GM12878 (cell line): Measurements from ENCODE around the gene FADD.

ENCODE experiments used
- CEBPB ChIP-seq, 2 experiments: fragments of 150-350 bp in 1 of 2; IDR thresholded peaks; 2 replicates each; pipeline ENCODE4 v1.6.1; 2012 to 2014; ENCODE audit warnings: low read depth in 2 of 2, low read length in 2 of 2, borderline replicate concordance in 1 of 2, inconsistent platforms in 1 of 2
- ESRRA ChIP-seq: IDR thresholded peaks from 2 replicates; pipeline ENCODE4 v1.6.1; 2012; ENCODE audit warnings: mild to moderate bottlenecking, low read length, improper control_type of control experiment
- FOS ChIP-seq: IDR thresholded peaks from 3 replicates; pipeline ENCODE4 v1.6.1; 2011; ENCODE audit warnings: borderline replicate concordance; ENCODE audit not compliant: insufficient read length; ENCODE audit errors: extremely low read depth
- NBN ChIP-seq: fragments of 450-650 bp; IDR thresholded peaks from 2 replicates; pipeline ENCODE4 v1.6.1; 2016
- POLR2A ChIP-seq: IDR thresholded peaks from 2 replicates; pipeline ENCODE4 v1.6.1; 2011; ENCODE audit warnings: low read depth, mild to moderate bottlenecking, low read length
- POLR2AphosphoS5 ChIP-seq: IDR thresholded peaks from 2 replicates; pipeline ENCODE4 v1.6.1; 2011; ENCODE audit warnings: mild to moderate bottlenecking, low read length, inconsistent platforms
- RFX5 ChIP-seq: IDR thresholded peaks from 2 replicates; pipeline ENCODE4 v1.6.1; 2011; ENCODE audit warnings: low read depth, low read length, improper control_type of control experiment
- TF ChIP-seq, protein P1 (sequence below): fragments of 450-650 bp; IDR thresholded peaks from 2 replicates; pipeline ENCODE4 v1.6.1; 2017; ENCODE audit warnings: antibody characterized with exemption, mild to moderate bottlenecking, moderate library complexity

DNA sequence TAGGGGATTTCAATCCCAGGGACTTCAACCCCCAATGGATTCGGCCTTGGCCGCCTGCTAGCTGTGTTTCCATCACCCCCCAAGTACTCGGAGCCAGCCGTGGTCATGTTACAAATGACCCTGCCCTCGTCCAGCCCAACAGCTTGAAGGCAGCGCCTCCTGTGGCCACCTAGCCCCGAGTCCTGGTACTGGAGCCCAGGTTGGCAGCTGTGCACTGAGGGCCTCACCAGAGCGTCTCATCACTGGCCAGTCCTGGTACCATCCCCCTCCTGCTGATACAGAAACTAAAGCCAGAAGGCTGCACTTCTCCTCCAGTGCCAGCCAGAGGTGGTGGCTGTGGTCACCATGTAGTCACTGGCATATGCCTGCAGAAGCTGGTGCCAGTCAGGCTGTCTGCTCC lies 44.9 kb upstream of the FADD start:
- TF ChIP-seq NBN: no peak
- TF ChIP-seq, protein P1, sequence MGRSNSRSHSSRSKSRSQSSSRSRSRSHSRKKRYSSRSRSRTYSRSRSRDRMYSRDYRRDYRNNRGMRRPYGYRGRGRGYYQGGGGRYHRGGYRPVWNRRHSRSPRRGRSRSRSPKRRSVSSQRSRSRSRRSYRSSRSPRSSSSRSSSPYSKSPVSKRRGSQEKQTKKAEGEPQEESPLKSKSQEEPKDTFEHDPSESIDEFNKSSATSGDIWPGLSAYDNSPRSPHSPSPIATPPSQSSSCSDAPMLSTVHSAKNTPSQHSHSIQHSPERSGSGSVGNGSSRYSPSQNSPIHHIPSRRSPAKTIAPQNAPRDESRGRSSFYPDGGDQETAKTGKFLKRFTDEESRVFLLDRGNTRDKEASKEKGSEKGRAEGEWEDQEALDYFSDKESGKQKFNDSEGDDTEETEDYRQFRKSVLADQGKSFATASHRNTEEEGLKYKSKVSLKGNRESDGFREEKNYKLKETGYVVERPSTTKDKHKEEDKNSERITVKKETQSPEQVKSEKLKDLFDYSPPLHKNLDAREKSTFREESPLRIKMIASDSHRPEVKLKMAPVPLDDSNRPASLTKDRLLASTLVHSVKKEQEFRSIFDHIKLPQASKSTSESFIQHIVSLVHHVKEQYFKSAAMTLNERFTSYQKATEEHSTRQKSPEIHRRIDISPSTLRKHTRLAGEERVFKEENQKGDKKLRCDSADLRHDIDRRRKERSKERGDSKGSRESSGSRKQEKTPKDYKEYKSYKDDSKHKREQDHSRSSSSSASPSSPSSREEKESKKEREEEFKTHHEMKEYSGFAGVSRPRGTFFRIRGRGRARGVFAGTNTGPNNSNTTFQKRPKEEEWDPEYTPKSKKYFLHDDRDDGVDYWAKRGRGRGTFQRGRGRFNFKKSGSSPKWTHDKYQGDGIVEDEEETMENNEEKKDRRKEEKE: no peak
- TF ChIP-seq POLR2AphosphoS5: no peak
- TF ChIP-seq ESRRA: no peak
- no peak for TF ChIP-seq POLR2A
- no peak for TF ChIP-seq FOS
- no peak for TF ChIP-seq RFX5
- TF ChIP-seq CEBPB (IDR thresholded peaks at IDR 0.05; ENCODE audit: borderline replicate concordance in 1 of 2, low read depth in 2 of 2, low read length in 2 of 2): no peak
